NCI-H2196 (cell line): ENCODE results near the gene BCL2L14.

Experiments used
- DNase-seq: peaks from one replicate; lab custom pipeline; 2025; ENCODE audit not compliant: unreplicated experiment; lab: John Stamatoyannopoulos, UW

The BCL2L14 gene

DNA sequence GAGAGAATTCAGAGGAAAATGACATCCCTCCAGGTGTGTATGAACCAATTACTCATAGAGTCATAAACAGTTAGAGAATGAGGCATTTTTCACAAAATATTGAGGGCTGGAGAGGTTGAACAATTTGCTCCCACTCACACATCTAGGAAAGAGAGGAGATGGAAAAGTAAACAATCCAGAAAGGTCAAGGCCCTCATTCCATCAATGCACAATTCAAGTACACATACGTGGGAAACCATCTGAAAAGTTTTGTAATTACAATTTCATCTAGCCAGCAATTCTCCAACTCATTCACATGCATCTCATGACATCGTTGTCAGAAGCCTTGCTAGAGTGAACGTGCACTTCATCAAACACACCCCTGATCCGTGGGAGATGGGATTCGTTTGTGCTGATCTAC lies 15.7 kb upstream of the BCL2L14 start:
- no peak for DNase-seq

DNA sequence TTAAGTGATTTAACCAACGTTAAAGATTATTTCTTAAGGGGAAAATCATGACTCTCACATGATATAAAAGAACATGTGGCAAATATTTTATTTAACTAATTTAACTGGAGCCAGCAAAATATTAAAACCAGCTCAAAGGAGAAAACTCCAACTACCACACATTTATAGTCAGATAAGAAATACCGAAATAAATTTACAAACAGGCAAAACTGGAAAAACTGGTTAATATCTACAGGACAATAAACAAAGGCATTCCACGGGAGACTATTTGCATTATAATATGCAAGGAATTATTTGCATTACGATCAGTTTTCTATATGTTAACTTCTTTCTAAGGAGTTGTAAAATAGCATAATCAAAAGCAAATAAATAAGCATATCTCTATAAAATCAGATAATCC lies 13.8 kb upstream of the BCL2L14 start:
- DNase-seq, result no peak

DNA sequence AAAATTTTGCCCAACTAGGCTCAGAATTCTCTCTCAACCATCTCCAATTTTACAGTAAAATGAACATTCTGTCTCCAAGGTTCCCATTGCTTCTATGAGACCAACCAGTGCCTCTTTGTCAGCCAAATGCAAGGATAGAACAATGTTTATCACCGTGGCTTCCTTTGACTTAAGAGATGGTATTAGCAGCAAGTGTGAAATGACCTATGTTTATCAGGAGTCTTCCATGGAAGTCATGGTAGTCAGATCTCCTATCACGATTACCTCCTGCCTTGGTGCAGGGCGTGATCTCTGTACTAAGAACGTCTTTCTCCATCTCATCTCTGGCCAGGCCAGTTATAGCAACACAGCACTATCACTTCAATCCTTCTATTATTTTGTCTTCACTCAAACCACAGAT lies 6.1 kb upstream of the BCL2L14 start:
- no peak for DNase-seq

DNA sequence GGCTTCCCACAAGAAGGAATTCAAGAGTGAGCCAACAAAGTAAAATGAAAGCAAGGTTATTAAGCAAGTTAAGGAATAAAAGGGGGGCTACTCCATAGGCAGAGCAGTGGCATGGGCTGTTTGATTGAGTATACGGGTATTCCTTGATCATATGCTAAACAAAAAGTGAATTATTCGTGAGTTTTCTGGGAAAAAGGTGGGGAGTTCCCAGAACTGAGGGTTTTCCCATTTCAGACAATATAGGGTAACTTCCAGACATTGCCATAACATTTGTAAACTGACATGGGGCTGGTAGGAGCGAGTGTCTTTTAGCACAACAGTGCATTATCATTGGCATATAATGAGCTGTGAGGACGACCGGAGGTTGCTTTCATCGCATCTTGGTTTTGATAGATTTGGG lies 2.0 kb upstream of the BCL2L14 start:
- no peak for DNase-seq

DNA sequence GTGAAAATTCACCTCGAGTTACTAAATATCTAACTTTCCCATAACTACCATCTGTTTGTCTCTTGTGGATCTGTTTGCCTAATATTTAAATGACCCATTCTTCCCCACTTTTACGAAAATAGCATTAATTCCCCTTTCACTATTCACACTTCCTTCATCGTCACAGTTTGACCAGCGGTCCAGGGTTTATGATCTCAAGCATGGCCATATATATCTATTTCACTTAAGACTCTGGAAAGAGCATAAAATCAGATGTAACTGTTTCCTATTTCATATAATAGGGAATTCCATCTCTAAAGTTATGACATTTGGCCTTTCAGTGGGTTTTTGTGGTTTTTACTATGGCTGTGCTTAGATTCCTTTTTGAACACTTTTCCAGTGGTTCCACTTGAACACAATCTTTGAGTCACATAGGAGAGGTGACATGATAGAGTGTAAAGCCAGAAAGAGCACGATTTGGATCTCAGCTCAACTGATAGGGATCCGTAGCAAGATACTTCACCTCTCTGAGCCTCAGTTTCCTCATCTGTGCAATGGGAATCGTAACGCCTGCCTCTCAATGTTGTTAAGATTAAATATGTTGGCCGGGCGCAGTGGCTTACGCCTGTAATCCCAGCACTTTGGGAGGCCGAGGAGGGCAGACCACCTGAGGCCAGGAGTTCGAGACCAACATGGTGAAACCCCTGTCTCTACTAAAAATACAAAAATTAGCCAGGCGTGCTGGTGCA lies 754 bp upstream of the BCL2L14 start:
- DNase-seq, result no peak

DNA sequence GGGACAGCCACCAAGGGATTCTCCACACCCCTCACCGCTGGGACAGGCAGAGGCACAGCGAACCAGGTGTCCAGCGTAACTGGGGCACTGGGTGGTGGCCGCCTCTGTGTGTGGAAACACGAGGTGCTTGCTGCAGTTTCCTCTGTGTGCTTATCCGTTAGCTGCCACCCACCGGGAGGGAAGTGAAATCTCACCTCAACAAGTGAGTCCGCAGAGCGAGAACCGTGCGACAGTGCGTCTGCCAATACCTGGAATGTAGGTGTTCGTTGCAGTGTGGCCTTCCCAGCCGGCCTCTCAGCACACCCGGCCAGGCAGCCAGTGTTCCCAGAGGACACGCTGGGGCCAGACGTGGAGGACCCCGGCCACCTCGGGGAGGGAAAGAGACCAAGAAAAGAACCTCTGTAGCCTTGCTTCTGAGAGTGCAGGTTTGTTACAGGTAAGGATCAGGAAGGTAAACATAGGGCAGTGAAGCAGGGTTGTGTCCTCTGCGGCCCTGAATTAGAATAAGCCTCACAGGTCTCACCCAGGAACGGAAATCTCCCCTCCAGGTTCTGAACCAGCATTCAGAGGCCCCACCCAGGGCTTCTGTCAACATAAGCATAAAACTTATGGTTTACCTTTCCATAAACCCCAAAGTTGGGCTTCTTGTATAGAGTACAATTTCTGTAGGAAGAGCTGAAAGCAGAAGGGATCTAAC lies 1.5 kb downstream of the BCL2L14 start:
- no peak for DNase-seq

DNA sequence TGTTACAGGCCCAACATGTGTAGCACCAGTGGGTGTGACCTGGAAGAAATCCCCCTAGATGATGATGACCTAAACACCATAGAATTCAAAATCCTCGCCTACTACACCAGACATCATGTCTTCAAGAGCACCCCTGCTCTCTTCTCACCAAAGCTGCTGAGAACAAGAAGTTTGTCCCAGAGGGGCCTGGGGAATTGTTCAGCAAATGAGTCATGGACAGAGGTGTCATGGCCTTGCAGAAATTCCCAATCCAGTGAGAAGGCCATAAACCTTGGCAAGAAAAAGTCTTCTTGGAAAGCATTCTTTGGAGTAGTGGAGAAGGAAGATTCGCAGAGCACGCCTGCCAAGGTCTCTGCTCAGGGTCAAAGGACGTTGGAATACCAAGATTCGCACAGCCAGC lies 8.6 kb downstream of the BCL2L14 start:
- no peak for DNase-seq

DNA sequence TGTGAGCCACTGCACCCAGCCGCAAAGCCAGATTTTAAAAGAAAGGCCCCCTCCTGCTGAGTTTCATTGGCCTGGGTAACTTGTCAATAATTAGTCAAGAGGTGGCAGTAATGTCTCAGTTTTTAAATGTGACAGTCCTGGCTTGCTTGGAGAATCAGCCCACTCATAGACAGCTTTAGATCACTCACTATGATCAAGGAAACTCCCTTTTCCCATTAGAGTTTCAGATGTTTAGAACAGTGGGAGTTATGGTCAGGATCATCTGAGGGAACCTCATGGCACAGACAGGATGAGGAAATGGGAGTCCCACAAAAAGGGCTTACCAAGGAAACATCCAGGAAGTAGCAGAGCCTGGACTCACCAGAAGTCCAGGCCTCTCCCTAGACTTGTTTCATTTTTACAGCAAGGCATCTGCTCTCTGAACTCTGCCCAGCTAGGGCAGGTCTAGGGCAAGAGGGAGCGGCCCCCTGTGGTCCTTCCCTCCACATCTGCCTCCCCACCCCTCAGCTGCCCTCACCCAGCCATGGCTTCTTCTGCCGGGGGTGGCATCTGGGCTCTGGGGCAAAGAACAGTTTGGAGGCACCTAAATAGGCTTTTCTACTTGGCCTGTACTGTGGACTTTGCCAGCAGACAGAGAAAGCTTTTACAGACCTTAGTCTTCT lies 11.2 kb downstream of the BCL2L14 start:
- peak; percentile 71 for DNase-seq

DNA sequence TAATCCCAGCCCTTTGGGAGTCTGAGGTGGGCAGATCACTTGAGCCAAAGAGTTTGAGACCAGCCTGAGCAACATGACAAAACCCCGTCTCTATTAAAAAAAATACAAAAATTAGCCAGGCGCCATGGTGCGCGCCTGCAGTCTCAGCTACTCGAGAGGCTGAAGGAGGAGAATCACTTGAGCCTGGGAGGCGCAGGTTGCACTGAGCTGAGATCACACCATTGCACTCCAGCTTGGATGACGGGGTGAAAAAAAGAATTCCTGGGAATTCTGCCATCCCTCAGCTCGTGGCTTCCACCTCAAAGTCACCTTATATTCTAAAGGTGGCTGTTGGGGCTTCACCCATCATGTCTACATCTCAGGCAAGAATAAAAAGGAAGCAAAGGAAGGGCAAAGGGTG lies 12.9 kb downstream of the BCL2L14 start:
- no peak for DNase-seq

DNA sequence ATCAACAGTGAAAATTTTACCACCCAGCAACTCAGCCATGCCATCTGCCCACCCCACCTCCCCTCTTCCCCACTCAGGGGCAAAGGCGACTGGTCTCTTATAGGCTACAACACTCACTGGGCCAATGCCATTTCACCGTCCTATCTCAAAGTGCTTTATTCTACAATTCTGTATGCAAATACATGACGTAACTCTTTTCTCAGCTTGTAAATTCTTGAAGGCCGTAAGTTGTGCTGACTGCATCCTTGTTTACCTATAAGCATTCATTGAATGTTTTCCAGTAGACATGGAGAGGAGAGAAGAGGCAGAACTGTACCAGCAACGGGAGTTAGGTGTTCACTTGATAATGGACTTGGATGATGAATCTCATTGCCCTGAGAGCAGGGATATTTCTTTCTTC lies 15.6 kb downstream of the BCL2L14 start:
- DNase-seq, result no peak

DNA sequence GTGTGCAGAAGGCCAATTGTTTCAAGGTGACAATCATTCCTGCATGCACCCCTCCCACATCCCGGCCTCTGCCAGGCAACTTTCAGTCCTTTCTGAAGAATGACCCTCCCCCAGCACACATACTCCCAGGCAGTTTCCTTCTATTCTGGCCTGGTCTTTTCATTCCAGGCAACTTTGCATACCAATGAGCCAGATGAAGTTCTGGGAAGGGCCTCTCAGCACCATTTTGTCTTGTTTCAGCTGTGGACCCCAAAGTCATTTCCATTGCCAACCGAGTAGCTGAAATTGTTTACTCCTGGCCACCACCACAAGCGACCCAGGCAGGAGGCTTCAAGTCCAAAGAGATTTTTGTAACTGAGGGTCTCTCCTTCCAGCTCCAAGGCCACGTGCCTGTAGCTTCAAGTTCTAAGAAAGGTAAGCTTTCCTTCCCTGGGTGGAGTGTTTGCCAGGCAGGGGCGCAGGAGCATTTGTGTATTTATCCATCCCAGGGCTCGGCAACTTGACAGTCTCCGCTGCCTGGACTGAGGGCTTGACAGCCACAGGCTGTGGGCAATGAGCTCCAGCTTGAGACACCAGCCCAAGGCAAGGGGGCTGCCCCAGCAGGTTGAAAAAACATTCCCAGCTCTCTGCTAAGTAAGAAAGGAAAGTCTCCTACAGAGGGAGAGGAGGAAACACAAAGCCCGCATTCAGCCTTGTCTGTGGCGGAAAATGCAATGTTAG lies 16.4 kb downstream of the BCL2L14 start:
- DNase-seq, result no peak

DNA sequence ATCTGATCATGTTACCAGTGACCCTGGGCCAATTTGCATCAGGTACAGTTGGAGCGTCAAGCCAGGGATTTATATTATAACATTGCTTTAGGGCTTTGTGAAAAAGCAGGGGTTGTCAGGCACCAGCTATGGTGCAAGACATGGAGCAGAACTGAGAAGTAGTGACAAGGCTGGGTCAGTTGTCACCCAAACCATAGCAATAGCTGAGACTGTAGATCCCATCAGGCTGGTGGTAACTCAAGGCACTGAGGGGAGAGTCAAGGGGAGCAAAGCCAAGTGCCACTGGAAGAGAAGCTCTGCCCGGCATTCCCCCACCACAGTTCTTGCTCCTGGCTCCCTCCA lies 16.9 kb downstream of the BCL2L14 start:
- DNase-seq, result no peak

DNA sequence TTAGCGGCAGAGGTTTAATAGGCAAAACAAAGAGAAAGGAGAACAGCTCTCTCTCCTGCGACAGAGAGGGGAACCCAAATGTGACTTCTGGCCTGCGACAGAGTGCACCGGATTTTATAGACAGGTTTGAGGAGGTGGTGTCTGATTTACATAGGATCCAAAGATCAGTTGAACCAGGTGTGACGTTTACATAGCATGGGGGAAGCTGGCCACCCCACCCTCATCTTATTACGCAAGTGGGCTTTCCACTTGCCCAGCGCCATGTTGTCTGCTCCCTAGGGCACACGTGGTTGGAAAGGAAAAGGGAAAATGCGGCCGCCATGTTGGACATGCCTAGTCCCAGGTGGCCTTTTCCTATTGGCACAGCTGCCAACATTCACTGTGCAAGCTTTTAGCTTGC lies 17.4 kb downstream of the BCL2L14 start:
- DNase-seq, result no peak

DNA sequence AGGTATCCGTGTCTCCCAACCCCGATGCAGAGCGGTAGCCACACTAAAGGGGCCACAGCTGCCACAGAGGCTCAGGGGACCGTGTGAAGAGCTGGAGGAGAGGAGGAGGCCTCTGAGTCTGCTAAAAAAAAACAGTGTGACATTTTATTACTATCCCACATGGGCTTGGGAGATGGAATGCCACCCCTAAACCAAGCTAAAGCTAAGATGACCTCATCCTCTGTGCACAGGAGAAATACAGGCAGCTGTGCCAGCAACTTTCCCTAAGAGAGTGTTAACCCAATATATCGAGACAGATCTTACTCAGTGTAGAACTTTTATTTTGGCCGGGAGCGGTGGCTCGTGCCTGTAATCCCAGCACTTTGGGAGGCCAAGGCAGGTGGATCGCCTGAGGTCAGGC lies 18.0 kb downstream of the BCL2L14 start:
- no peak for DNase-seq

DNA sequence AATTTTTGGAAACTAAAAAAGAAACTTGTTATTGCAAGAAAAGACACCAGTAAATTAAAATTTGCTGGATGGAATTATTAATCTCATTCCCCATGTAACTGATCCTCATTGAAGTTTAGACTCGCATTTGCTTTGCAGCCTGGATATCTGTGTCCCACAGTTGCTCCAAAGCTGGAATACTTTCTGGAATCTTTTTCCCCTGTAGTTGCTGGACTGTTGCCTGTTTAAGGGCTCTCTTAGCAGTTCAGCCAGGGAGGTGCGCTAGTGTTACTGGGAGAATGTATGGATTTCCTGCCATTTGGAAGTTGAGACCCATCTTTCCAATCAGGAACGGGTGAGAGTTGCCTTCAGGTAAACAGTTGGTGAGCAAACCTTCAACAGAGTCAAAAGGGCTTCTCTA lies 20.3 kb downstream of the BCL2L14 start:
- no peak for DNase-seq

DNA sequence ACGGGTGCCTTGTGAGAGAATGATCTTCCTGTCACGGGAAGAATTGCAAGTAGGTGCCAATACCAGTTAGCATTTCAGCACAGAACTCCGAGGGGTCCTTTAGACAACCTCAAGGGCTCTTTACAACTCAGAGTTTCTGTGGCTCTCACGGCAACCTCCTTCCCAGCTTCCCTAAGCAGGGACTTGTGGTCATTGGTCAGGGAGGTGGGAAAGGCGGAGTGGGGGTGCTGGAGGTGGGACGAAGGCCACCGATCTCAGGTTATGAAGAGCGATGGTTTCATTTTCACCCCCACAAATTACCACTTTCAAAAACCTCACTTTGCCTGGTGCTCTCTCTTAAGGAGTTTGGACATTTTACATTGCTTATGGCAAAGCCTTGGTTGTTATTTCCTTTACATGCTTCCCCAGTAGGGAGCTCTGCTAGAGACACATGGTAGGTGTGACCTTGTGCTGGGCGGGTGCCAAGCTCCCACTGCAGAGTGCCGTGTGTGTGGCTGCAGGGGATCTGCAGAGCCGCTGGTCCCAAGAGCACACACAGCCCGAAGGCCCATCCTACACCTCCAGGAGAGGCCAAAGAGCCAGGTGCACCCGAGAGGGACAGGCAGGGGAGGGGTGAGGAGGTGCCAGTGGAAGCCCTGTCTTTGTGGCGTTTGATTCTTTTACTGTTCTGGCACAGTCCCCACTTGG lies 21.4 kb downstream of the BCL2L14 start:
- DNase-seq, result peak; percentile 86

DNA sequence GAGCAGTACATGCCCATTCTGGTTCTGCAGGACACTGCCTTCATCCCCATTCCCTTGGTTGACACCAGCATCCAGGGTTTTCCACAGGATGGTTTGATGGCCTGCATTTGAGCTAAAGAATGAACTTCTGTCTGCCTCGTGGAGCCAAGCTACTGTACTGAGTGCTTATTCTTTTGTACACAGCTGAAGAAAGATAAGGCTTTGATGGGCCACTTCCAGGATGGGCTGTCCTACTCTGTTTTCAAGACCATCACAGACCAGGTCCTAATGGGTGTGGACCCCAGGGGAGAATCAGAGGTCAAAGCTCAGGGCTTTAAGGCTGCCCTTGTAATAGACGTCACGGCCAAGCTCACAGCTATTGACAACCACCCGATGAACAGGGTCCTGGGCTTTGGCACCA lies 23.7 kb downstream of the BCL2L14 start:
- no peak for DNase-seq

DNA sequence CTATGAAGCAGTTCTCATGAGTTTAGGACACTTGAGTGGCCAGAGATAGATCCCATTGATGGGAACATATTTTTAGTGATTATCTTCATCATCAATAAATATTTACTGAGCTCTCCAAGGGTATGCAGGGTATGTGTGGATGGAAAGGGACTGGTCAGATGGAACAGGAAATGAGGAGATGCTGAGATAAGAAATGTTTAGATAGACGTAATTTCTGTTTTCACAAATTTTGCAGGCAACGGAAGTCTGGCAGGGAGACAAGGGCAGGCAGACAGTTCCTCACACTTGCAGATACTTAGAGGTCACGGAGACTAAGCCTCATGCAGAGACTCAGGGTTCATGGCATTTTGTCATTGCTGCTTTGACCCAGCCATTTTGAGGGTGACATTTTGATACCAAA lies 24.3 kb downstream of the BCL2L14 start:
- DNase-seq, result no peak

DNA sequence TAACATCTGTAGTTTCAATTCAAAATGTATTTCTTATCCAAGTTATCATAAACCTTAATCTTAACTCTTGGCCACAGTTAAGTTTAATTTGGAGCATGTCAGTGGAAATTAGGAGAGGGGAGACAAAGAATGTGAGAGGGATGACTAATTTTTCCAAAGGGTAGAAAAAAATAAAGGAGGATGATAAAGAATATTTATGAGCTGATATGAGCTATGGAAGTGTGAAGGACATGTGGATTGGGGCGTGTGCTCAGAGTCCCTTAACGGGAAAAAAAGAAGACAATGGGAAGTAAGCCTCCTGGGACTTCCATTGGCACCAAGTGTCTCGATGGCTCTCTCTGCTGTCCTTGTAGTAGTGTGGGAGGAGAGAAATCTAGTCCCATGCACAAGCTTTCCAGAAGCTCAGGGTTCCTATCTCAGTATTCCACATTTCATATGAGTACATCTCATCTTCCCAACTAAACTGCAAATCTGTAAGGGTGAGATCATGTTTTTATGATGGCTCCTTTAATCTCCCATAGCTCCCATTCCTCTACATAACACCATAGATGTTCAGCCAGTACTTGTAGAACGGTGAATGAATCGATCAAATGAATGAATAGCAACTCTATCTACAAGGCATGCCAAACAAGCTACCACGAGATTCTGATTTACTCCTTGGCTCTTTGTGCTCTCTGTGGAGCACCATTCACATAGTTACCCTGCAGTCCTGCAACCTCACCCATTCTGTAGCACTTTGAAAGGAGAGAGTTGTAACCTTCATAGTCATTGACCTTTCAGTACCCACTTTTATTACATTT lies 27.4 kb downstream of the BCL2L14 start:
- DNase-seq, result no peak

DNA sequence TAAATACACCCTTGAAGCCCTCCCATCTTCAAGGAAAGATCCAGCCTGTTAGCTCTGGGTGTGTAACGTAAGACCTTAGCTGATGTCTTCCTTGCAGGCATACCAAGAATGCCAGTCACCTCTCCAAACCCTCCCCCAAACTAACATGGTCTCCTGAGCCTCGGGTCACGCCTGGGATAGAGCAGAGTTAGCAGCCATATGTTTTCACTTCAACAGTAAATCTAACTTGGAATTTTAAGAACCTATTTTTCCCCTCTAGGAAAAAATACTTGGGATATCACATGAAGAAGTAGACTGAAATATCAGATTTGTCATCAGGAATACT lies 27.9 kb downstream of the BCL2L14 start:
- DNase-seq, result no peak

DNA sequence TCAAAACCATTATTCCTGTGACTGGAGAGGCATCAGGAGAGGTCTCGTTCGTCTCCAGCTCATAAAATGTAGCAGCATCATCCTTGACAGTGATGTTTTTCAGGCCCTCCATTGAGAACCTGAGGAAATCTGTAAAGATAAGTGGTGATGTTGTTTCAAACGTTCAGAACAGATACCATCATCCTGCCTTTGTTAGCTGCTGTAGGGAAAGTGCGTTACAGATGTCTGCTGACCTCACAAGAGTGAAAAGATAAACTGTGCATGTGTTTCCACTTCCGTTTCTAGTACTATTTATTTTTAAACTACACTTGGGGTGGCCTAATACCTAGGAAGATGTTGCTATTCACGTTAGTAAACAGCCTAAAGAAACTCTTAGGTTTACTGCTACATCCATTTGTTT lies 28.4 kb downstream of the BCL2L14 start:
- DNase-seq, result no peak
